SU-DHL-6 (cell line): Measurements from ENCODE around the gene EBF3.

Source experiments
- CTCF ChIP-seq: fragments of 200-600 bp; sonication (generic); IDR thresholded peaks from one replicate; pipeline ENCODE4 v1.5.1; 2017; ENCODE audit warnings: antibody characterized with exemption, mild to moderate bottlenecking, low read length, moderate library complexity; ENCODE audit not compliant: insufficient read depth, poor library complexity, severe bottlenecking
- EZH2phosphoT487 ChIP-seq: fragments of 200-600 bp; sonication (generic), shearing (Covaris generic); conservative IDR thresholded peaks from 2 replicates; pipeline ENCODE4 v1.6.1; 2018; ENCODE audit warnings: mild to moderate bottlenecking, antibody characterized with exemption, low read length, moderate library complexity, mixed read lengths

GRCh38 chr10:129846991-129847391 is 117.1 kb downstream of the EBF3 start:
- TF ChIP-seq CTCF = no peak
- TF ChIP-seq EZH2phosphoT487 = no peak
